GM18868 (cell line): ENCODE measurements around the gene FOXI1.
"Not testable (repeated sequence)": the region's sequence is repeated elsewhere in the genome, so short reads cannot be mapped to it uniquely, and the experiment has no call there.

Experiments used
- ATAC-seq: cut with Tn5 transposase; IDR thresholded peaks from one replicate; pipeline ENCODE4 v1.9.1; 2021; ENCODE audit warnings: mild to moderate bottlenecking, moderate library complexity; ENCODE audit not compliant: unreplicated experiment

Gene FOXI1

DNA sequence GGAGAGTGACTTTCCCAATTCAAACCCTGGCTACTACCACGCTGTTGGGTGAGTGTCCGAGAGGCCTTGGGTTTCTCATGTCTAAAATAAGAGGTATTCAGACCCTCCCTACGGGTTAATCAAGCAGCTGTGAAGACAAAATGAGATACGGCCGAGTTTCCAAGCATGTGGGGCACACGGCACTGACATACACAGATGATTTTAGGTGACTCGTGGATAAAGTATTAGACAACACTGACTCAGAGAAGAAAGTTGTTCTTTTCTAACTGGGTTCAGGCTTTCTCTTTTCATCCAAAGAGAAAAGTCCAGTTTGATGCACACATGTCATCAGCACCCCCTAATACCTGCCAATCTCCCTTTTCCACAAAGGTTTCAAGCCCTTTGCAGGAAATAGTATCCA lies 15.6 kb downstream of the FOXI1 start:
- ATAC-seq, result no peak

DNA sequence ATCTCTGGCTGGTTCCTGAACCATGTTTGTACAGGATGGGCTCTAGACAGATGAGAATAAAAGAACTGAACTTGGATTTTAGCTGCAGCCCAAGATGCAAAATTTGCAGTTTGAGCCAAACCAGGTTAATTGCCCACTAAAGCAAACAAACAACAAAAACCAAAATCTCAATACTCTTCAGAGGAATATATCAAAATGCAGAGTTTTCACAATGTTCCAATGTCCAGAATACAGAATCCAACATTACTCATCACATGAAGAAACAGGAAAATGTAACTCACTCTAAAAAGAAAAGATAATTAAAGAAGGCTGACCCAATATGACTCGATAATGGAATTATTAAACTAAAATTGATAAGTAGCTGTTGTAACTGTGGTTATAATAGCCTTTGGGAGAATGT lies 20.4 kb downstream of the FOXI1 start:
- no peak for ATAC-seq

DNA sequence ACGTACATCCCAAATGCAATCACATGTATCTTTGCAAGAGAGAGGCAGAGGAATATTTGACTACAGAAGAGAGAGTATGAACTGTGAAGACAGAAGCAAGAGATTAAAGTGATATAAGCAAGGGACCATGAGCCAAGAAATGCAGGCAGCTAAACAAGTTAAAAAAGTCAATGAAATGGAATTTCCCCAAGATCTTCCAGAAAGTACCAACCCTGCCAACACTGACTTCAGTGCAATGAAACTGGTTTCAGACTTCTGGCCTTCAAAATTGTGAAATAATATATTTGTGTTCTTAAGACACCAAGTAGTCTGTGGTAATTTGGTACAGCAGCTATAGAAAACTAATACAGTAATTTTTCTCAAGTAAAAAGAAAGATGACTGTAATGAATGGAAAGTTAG lies 20.9 kb downstream of the FOXI1 start:
- no peak for ATAC-seq

DNA sequence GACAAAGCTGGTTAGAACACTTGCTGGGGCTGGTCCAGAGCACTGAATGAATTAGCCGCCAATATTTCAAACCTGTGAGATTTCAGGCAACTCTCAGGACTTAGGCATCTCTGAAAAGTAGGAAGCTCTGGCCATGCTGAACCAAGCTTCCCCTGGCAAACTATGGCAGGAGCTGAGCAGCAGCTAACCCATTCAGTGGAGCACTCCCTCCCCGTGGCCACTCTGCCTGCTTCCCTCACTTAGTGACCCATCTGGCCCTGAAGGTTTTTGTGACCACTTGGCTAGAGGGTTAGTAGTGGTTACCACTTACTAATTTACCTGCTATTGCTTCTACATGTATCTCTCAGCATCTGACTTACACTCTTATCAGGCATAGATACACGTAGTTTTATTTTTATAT lies 25.5 kb downstream of the FOXI1 start:
- no peak for ATAC-seq

DNA sequence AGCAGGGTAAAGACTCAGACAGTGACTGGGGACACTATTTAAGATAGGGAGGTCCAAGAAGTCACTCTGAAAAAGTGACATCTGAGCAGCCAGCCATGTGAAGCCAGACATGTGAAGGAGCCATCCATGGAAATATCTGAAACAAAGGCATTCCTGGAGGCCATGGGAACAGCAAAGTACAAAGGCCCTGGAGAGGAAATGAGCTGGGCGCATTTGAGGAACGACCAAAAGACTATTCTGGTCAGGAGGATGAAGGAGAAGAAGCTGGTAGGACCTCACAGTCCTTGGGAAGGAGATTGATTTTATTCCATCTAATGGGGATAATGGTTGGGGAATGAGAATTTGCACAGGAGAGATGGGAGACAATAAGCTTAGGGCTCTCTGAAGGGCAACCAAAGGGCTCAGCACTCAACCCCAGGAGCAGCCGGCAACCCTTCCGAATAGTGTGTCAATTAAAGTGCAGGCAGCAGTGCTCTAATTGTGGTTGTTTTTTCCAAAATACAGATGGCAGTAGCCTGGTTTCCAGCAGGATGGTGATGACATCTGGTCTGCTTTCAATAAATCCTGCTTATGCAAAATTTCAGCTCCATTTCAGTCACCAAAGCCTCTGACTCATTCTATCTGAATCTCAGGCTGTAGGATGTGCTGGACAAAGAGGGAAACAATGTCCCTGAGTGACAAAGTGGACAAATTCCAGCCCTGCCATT lies 26.7 kb downstream of the FOXI1 start:
- no peak for ATAC-seq

DNA sequence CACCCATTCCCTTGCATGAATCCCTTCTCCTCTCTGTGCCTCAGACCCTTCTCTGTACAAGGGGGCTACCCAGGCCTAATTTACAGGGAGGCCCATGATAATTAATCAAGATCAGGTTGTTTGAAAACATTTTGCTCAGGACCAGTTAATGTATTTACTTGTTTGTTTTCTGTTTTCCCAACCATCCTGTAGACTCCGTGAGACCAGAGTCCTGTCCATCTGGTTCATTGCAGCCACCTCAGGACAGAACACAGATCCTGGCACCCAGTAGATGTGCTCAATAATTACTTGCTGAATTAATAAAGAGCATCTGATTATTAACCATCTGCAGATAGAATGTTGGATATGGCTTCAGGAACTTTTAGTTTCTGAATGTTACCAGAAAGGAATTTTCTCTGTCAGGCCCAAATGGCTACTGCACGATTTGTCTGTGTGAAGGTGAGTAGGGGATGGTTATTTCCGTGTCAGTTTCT lies 27.3 kb downstream of the FOXI1 start:
- no peak for ATAC-seq

DNA sequence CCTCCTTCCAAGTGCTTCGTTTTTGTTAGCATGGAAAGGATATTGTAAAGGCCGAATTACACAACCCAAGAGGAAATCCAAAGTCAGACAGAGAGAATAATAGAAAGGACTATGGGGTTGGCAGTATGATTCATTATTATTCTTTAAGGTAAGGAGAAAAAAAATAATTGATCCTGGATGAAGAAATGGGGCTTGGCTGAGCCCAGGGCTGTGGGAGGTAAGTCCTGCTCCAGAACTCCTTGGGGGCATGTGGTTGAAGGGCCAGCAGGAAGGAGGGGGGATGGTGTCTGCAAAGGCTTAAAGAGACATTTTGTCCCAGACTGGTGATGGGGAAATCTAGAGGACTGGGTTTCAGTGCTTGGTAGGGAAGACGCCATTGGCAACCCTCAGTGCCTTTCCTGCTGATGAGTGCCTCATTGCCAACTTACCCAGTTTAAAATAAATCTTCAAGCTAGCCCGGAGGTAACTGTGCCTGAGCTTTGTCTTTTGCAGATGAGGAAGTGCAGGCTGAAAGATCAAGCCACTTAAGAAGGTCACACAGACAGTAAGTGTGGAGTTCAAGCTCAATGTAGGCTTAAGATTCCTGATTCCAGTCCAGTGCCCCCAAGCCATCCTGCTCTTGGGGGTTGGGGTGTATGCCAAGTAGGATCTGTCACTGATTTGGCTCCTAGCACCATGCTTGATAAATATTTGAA lies 30.2 kb downstream of the FOXI1 start:
- no peak for ATAC-seq

DNA sequence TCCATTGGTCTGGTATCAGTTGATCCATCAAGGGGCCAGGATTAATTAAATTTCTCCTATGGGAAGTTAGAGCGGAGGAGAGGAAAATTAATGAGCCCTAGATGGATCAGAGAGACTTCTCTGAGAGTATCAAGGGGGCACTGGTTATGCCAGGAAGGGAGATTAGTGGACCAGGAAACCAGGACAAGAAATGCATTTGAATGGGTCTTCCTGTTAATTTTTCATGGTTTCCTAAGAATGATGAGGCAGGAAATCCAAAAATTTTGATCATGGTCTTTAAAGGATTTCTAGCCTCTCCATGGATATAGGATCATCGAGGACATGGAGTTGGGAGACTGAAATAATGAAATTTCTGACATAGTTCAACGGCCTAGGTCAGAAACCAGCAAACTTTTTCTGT lies 30.8 kb downstream of the FOXI1 start:
- no peak for ATAC-seq

DNA sequence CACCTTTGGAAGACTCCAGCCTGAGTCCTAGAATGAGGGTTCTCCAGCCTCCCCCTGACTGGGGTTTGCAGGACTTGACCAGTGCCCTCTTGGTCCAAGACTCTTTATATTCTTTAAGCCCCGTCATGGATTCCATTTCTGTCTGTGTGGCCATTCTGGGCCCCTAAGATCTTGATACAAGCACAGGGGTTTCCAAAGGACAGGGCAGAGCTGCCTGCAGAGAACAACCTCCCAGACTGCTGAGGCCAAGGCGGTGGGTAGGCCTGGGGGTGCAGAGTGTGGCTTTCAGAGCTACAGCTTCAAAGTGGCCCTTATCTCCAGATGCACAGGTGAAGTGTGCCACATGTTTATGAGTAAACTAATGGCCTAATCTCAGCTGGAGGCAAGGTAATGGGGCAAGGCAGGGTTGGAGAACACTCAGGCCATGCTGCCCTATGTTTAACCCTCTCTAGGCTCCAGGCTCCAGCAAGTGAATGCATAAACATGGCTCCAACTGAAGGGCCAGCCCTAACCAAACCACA lies 32.1 kb downstream of the FOXI1 start:
- no peak for ATAC-seq

DNA sequence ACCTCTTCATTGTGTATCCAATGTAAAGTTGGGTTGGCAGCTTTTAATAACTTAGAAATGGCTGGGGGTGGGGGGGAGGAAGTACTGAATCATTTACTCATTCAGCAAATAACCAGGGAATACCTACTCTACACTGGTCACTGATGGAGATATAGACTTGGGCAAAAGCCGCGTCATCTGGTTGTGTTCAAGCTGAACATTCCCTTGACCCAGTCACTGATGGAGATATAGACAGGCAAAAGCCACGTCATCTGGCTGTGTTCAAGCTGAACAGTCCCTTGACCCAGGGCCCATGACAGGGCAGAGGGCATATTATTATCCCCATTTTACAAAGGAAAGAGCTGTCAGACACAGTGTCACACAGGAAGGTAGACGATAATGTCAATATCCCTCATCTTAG lies 32.6 kb downstream of the FOXI1 start:
- ATAC-seq, result no peak

DNA sequence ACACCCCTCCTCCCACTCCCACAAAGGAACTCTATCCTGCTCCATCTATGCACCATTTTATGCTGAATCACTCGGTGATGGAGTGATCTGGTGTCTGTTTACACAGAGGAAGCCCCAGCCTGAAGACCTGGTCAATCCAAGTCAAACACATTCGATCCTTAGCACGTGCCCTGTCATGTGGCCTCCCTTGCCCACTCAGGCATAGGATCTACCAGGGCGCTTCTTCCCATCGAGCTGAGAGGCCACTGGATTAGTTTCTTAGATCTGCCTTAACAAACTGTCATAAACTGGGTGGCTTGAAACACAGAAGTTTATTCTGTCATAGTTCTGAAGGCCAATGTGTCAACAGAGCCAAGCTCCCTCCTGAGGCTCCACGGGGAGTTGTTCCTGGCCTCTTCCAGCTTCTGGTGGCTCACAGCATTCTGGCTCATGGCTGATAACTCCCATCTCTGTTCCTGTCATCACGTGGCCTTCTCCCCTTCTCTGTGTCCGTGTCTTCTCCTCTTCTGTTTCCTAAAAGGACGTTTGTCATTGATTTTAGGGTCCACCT lies 34.2 kb downstream of the FOXI1 start:
- no peak for ATAC-seq

DNA sequence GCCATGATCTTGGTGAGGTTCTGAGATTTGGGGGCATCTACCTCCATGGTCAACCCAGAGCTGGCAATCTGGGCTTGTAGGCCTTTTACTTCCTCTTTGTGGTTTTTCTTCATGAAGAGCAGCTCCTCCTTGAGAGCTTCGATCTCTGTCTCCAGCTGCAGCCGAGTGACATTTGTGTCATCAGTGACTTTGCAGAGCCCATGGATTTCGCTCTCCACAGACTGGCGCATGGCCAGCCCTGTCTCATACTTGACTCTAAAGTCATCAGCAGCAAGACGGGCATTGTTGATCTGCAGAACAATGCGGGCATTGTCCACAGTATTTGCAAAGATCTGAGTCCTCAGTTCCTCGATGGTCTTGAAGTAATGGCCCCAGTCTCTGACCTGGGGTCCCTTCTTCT lies 35.5 kb downstream of the FOXI1 start:
- ATAC-seq, result not testable (repeated sequence)

DNA sequence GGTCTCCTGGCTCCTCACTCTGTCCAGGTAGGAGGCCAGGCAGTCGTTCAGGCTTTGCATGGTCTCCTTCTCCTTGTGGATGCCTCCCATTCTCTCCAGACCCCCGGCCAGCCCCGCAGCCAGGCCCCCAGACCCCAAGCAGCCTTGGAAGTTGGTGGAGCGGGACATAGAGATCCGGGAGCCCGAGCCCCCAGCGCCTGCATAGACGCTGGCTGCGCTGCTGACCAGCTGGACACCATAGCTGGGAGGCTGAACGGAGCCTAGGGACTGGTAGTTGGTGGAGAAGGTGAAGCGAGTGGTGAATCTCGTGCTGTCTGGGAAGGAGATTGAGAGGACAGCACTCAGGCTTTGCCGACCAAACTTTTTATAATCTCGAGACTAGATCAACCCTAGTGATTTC lies 35.9 kb downstream of the FOXI1 start:
- no peak for ATAC-seq

DNA sequence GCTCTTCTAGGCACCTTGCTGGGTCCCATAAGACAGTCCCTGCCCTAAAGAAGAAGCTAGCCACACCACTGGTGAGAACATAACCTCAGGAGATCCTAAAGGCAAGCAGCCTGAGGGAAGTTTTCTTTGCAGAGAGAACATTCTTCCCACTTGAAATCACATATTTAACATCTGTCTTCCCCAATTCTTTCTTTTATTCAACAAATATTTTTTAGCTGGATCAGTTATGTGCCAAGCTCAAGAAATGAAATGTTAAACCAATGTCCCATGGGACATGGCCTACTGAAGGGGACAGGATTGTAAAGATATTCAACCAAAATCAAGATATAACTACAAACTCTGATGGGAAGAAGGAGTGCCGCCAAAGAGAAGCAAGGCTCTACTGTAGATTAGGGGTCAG lies 36.5 kb downstream of the FOXI1 start:
- ATAC-seq, result no peak

DNA sequence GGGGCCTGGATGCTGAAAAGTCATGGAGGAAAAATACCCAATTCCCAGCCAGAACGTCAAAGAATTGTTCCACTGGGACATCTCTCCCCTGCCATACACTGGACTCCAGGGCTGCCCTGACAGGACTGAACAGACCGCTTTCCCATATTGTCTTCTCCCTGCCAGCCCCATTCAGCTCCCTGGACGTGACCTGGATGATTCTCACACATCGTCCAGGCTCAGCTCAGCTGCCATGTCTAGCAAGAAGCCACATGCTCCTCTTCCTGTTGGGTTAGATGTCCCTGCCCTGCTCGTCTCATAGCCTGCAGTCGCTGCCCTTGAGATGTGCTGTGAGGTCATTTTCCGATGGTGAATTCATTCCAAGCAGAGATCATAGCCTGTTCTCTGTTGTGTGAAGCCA lies 37.4 kb downstream of the FOXI1 start:
- no peak for ATAC-seq

DNA sequence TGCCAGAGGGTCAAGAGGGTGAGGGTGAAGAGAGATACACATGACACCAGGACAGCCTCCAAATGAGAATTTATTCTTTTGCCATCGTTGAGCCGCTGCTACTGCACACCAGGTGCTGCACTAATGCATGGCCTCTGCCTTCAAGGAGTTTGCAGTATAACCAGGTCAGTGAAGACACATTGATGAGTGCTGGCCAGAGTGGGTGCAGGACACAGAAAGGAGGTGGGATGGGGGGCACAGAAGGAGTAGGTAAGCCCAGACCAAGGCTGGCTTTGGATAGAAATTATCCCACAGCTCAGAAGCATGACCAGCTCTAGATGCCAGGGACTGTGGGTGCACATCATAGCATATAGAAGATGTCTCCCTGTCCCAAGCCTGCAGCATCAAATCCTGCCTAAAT lies 38.0 kb downstream of the FOXI1 start:
- ATAC-seq, result no peak

DNA sequence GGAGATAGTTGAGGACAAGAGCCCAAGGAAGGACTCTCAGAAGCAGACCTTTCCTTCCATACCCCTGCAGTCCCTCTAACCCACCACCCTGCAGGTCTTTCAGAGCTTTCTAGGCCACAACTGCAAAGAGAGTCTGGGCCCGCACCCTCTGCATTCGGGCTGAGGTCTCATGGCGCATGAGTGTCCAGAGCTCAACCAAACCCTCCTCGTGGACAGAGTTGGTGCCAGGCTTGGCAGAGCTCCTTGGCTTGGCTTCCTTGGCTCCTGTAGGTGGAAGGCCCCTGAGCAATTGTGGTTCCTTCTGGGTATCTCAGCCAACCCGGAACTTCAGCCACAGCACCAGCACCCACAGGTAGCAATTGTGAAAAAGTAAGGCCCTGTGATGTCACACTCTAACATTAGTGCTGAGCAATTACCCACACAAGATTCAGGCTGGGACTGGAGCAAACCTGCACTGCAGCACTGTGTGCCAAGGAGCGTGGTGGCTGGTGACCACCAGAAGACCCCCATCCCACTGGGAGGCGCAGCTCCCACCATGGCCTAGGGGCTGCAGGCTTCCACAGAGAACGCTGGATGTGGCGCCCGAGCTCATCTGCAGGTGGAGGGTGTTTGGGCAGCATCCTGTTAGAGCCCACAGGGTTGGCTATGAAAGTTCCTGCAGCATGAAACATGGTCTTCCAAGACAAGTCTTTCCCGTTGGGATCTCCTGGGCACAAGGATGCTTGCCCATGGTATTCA lies 38.8 kb downstream of the FOXI1 start:
- ATAC-seq, result no peak

DNA sequence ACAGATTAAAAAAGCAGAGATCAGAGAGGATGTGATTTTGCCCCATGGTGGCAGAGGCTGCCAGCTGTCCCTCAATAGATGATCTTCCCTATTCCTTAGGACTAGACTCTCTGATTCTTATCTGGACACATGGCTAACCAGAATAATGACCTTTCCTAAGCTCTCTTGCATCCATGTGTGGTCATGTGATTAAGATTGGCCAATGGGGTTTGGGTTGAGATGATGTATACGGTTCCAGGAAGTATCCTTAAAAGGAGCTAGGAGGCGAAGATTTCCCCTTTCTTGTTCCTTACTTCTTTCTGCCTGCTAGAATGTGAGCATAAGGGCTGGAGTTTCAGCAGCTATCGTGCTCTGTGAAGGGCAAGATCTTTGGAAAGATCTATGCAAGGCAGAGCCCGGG lies 39.8 kb downstream of the FOXI1 start:
- ATAC-seq, result no peak

DNA sequence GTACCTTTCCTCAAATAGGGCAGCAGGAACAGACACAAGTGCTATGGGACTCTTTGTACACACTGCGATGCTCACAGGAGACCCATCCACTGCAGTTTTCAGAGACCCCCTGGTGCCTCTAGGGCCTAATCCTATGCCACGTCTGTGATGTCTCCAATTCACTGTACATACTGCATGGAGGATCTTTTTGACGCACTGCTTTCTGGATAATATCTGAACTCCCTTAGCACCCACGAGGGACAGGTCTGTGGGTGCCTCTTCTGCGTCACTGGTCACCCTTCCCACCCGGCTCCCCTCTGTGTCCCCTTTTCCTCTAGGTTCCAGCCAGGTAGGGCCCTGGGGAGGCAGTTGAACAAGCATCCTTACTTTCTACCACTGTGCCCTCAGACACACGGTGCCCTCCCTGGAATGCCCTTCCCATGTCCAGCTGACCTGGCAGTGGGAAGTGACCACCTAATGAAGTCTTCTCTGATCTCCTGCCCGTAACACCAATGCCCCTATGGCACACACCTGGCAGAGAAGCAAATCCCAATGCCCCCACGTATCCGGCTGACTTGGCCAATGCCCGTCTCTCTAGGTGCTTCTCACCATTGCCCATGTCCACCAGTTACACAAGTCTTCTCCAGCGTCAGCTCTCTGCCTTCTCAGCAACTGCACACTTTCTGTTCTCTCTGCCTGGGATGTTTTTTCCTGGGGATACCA lies 41.5 kb downstream of the FOXI1 start:
- no peak for ATAC-seq

DNA sequence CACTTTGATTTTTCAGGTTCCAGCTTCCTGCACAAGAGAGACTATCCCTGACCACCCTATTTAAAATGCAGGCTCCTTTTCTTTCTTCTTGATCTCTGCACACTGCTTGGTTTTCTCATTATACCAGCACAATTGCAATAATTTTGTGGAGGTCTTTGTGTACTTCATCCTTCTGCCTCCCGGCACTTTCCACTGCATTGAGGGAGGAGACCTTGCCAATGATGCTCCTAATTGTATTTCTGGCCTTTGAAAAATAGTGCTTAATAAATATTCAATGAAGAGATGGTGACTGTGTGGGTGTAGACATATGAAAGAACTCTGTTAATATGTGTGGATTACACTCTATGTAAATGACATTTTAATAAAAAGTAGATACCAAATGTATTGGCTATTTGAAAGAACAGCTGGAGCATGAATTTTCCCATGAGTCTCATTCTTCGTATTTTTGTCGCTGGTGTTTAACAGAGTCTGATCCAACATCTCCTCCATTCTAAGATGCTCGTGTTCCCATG lies 42.1 kb downstream of the FOXI1 start:
- ATAC-seq, result no peak
